GM12878 (cell line): ENCODE measurements around the gene METTL2B. TPM values are rescaled to one million over a fixed set of nuclear protein-coding genes. Genes with fewer than 3 reads are reported as not detected.

Source experiments
- ATAC-seq: fragments of 200-7000 bp; cut with Tn5 transposase; 3 replicates; pipeline ENCODE4 v1.9.1; 2020; ENCODE audit warnings: mild to moderate bottlenecking, moderate library complexity
- BruUV-seq: library from RNA; stranded (reverse); fragments of 400-500 nt; replicated peaks from 2 replicates; lab custom pipeline; 2021; lab: Mats Ljungman, UMichigan
- CTCF ChIA-PET: fragments of 300-600 bp; sonication (Branson Sonifier 250); formaldehyde crosslinking; extraction: SDS; loops from one replicate; lab custom pipeline; 2021; ENCODE audit warnings: inconsistent platforms; lab: Yijun Ruan, JAX
- POLR2A ChIA-PET: fragments of 350-600 bp; formaldehyde crosslinking; extraction: SDS; loops from one replicate; lab custom pipeline; 2021; ENCODE audit warnings: inconsistent platforms; lab: Charles Lee
- RAD21 ChIA-PET: fragments of 300-600 bp; sonication (Branson Sonifier 250); formaldehyde crosslinking; loops from one replicate; lab custom pipeline; 2023; ENCODE audit warnings: antibody characterized with exemption; ENCODE audit not compliant: unreplicated experiment; lab: Charles Lee
- SMC1A ChIA-PET: fragments of 300-600 bp; sonication (Branson Sonifier 250); formaldehyde crosslinking; loops from one replicate; lab custom pipeline; 2023; ENCODE audit not compliant: unreplicated experiment, uncharacterized antibody; lab: Charles Lee
- DNase-seq: peaks from one replicate; pipeline ENCODE4 v3.0.0-alpha.2; 2011; ENCODE audit warnings: low read depth, low spot score
- FAIRE-seq: peaks from 3 replicates; lab custom pipeline; 2011; peaks lifted over from hg19 to GRCh38; lab: Jason Lieb, UNC
- H2AFZ ChIP-seq: 2 replicates; pipeline ENCODE4 v1.6.0; 2011; ENCODE audit warnings: low read depth, low read length, control low read depth; ENCODE audit not compliant: control insufficient read depth
- H3K27ac ChIP-seq: 2 replicates; pipeline ENCODE4 v1.5.1; 2011; ENCODE audit warnings: control low read depth; ENCODE audit not compliant: control insufficient read depth, insufficient read depth
- H3K27me3 ChIP-seq, 2 experiments: replicated peaks in 1 of 2; 2 replicates each; pipeline versions ENCODE4 v1.6.0 to v1.6.1; 2011; ENCODE audit warnings: low read length in 1 of 2; ENCODE audit not compliant: control insufficient read depth in 2 of 2, insufficient read depth in 2 of 2
- H3K36me3 ChIP-seq, 2 experiments: 2 replicates each; pipeline ENCODE4 v1.5.1; 2011; ENCODE audit warnings: low read length in 1 of 2; ENCODE audit not compliant: control insufficient read depth in 2 of 2, insufficient read depth in 2 of 2
- H3K4me1 ChIP-seq: 2 replicates; pipeline ENCODE4 v1.6.1; 2011; ENCODE audit warnings: mild to moderate bottlenecking, low read length, moderate library complexity, mixed read lengths; ENCODE audit not compliant: control insufficient read depth, insufficient read depth
- H3K4me2 ChIP-seq: 2 replicates; pipeline ENCODE4 v1.6.0; 2011; ENCODE audit warnings: control low read depth; ENCODE audit not compliant: control insufficient read depth, insufficient read depth
- H3K4me3 ChIP-seq: fragments of 200-600 bp; sonication (generic); 2 replicates; pipeline ENCODE4 v1.5.1; 2016
- H3K79me2 ChIP-seq: 2 replicates; pipeline ENCODE4 v1.6.0; 2011; ENCODE audit warnings: low read length; ENCODE audit not compliant: control insufficient read depth, insufficient read depth
- H3K9ac ChIP-seq: 2 replicates; pipeline ENCODE4 v1.8.0; 2011; ENCODE audit warnings: low read length, control low read depth, mixed read lengths; ENCODE audit not compliant: control insufficient read depth, insufficient read depth
- H3K9me3 ChIP-seq: replicated peaks from 3 replicates; pipeline ENCODE4 v1.5.1; 2011; ENCODE audit warnings: mild to moderate bottlenecking, low read length; ENCODE audit not compliant: control insufficient read depth, insufficient read depth
- H4K20me1 ChIP-seq: 2 replicates; pipeline ENCODE4 v1.6.0; 2011; ENCODE audit not compliant: control insufficient read depth, insufficient read depth
- BACH1 ChIP-seq: fragments of 450-650 bp; IDR thresholded peaks from 2 replicates; pipeline ENCODE4 v1.6.1; 2017; ENCODE audit warnings: mild to moderate bottlenecking, borderline replicate concordance
- EP300 ChIP-seq, 2 experiments: fragments of 150-350 bp in 1 of 2; IDR thresholded peaks; 2 replicates each; pipeline ENCODE4 v1.6.1; 2011 to 2012; ENCODE audit warnings: low read depth in 2 of 2, low read length in 2 of 2, borderline replicate concordance in 1 of 2, improper control_type of control experiment in 1 of 2, inconsistent platforms in 1 of 2; ENCODE audit not compliant: control insufficient read depth in 1 of 2
- FOXM1 ChIP-seq: IDR thresholded peaks from 2 replicates; pipeline ENCODE4 v1.6.1; 2012; ENCODE audit warnings: low read depth, mild to moderate bottlenecking, inconsistent platforms, low read length, moderate library complexity
- HDAC6 ChIP-seq: fragments of 200-600 bp; sonication (generic); IDR thresholded peaks from one replicate; pipeline ENCODE4 v1.8.0; 2017; ENCODE audit warnings: antibody characterized with exemption; ENCODE audit not compliant: unreplicated experiment
- JUND ChIP-seq: IDR thresholded peaks from 2 replicates; pipeline ENCODE4 v1.6.1; 2012; ENCODE audit warnings: low read depth, mild to moderate bottlenecking, low read length, improper control_type of control experiment, moderate library complexity
- KDM1A ChIP-seq: fragments of 200-600 bp; sonication (generic); IDR thresholded peaks from 2 replicates; pipeline ENCODE4 v1.6.1; 2016; ENCODE audit warnings: borderline replicate concordance
- MTA3 ChIP-seq: IDR thresholded peaks from 2 replicates; pipeline ENCODE4 v1.6.1; 2012; ENCODE audit warnings: low read length, inconsistent platforms, borderline replicate concordance
- NFXL1 ChIP-seq: fragments of 450-650 bp; IDR thresholded peaks from 2 replicates; pipeline ENCODE4 v1.6.1; 2017; ENCODE audit warnings: antibody characterized with exemption, mild to moderate bottlenecking, borderline replicate concordance
- POLR2AphosphoS2 ChIP-seq: IDR thresholded peaks from 2 replicates; pipeline ENCODE4 v1.6.1; 2011; ENCODE audit warnings: low read depth, mild to moderate bottlenecking, low read length, improper control_type of control experiment, moderate library complexity
- SREBF1 ChIP-seq: IDR thresholded peaks from 2 replicates; pipeline ENCODE4 v1.6.1; 2012; ENCODE audit warnings: mild to moderate bottlenecking, low read length
- SREBF2 ChIP-seq: IDR thresholded peaks from 2 replicates; pipeline ENCODE4 v1.6.1; 2012; ENCODE audit warnings: mild to moderate bottlenecking, low read length
- SUZ12 ChIP-seq: fragments of 200-600 bp; sonication (generic); IDR thresholded peaks from one replicate; pipeline ENCODE4 v1.6.1; 2018; ENCODE audit warnings: antibody characterized with exemption, mild to moderate bottlenecking; ENCODE audit not compliant: unreplicated experiment
- TBL1XR1 ChIP-seq: IDR thresholded peaks from 2 replicates; pipeline ENCODE4 v1.6.1; 2012; ENCODE audit warnings: low read depth, low read length, improper control_type of control experiment
- WGBS: methylation state at CpG from one replicate; pipeline ENCODE4 v1.1.6; 2016; ENCODE audit warnings: low lambda C conversion rate; ENCODE audit not compliant: insufficient replicate concordance, insufficient coverage; ENCODE audit errors: missing lambda C conversion rate; 5-methylcytosine and 5-hydroxymethylcytosine counted together
- in situ Hi-C: fragments of 300-500 bp; cut with MboI; formaldehyde crosslinking; loops from 9 replicates; pipeline ENCODE4 v1.14.3; 2018; ENCODE audit warnings: mixed read lengths
- intact Hi-C: fragments of 100-400 bp; cut with micrococcal nuclease; formaldehyde crosslinking; loops from one replicate; pipeline ENCODE4 v1.14.2; 2022; ENCODE audit not compliant: unreplicated experiment
- polyA plus RNA-seq, 11 experiments: library from polyadenylated mRNA; depleted of rRNA in 4 of 11; unstranded in 6 of 11; stranded (reverse) in 5 of 11; fragments of >200 nt; fragmentation: Nextera tagmentation in 4 of 11; fragmentation: Illumina TruSeq in 1 of 11; extraction: Ambion mirVana in 4 of 11; extraction: Trizol in 1 of 11; gene quantifications; 1 replicate in 1 of 11; 2 replicates in 10 of 11; pipeline versions ENCODE4 v1.2.1 to v1.2.3, GENCODE V29; 2011 to 2016; ENCODE audit warnings: inconsistent platforms in 2 of 11, missing spikeins in 2 of 11, low read depth in 1 of 11
- total RNA-seq, 4 experiments: library from RNA; depleted of rRNA in 3 of 4; stranded (reverse); fragments of >200 nt in 3 of 4; fragmentation: Illumina TruSeq in 1 of 4; extraction: Trizol in 1 of 4; gene quantifications; 2 replicates each; pipeline versions ENCODE4 v1.2.1 to v1.2.3, GENCODE V29; 2013 to 2021
- TF ChIP-seq, protein P1 (sequence below): fragments of 450-650 bp; IDR thresholded peaks from 2 replicates; pipeline ENCODE4 v1.6.1; 2017; ENCODE audit warnings: mild to moderate bottlenecking, moderate library complexity
- TF ChIP-seq, protein P2 (sequence below): fragments of 450-650 bp; IDR thresholded peaks from 2 replicates; pipeline ENCODE4 v1.6.1; 2014; ENCODE audit warnings: mild to moderate bottlenecking
- TF ChIP-seq, protein P3 (sequence below): IDR thresholded peaks from 2 replicates; pipeline ENCODE4 v1.6.1; 2011; ENCODE audit warnings: borderline replicate concordance, low read depth, mild to moderate bottlenecking, moderate library complexity, mixed read lengths, low read length; ENCODE audit not compliant: insufficient read depth; ENCODE audit errors: extremely low read length
- TF ChIP-seq, protein P4 (sequence below): fragments of 150-350 bp; IDR thresholded peaks from 2 replicates; pipeline ENCODE4 v1.6.1; 2014; ENCODE audit warnings: mild to moderate bottlenecking, low read depth, low read length

METTL2B gene
- total and polyA plus RNA-seq, 10 of the 15 experiments (the other 5 are each of a cell fraction or from before 2014, with no cell fraction given) = 18.9 to 48.4 (median 37.3) TPM

DNA sequence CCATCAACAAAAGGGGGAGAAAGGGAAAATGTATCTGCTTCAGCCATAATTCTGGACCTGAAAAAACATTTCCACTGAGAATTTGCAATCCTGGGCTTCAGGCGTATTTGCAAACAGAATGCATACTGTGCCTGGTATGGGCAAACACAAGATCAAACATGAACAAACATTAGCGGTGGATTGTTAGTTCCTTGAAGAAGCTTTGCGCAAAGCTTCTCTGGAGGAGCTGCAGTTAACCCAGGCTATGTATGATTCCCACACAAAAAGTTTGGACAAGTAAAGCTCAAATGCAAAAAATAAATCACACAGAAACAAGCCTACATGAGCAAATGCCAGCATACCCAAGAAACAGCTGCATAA, 41.2 kb upstream of the METTL2B start:
- no peak for FAIRE-seq
- in situ Hi-C loops = no loop called here
- H3K4me2 ChIP-seq = no peak overlapping the region

More for the DNA sequence above, 41.2 kb upstream of the METTL2B start:
- ChIA-PET POLR2A (interaction anchor here (0.6 to 3.7 kb wide), 4 partner anchors 9 to 26 kb away, joined by 4 to 31 read pairs (median 6); partner anchors contain the start of gene HILPDA), SMC1A (interaction anchor here (0.7 to 14.8 kb wide), 8 partner anchors 8 to 245 kb away, joined by 3 to 296 read pairs (median 4); partner anchors contain the start of gene HILPDA), RAD21 (interaction anchor here (1.2 to 2.0 kb wide), 7 partner anchors 9 to 31 kb away, joined by 4 to 15 read pairs (median 7); partner anchors contain the start of gene HILPDA), CTCF (interaction anchor here (0.6 to 16.0 kb wide), 9 partner anchors 8 to 48 kb away, joined by 3 to 463 read pairs (median 6); partner anchors contain the start of gene HILPDA)
- TF ChIP-seq MTA3 (no peak), KDM1A (no peak), POLR2AphosphoS2 (no peak), BACH1 (no peak), HDAC6 (no peak), NFXL1 (no peak), SREBF2 (no peak), FOXM1 (no peak), TBL1XR1 (no peak), SUZ12 (no peak), SREBF1 (no peak), EP300 (IDR thresholded peaks at IDR 0.05; ENCODE audit: borderline replicate concordance in 1 of 2, control insufficient read depth in 1 of 2, low read depth in 2 of 2, low read length in 2 of 2) (no peak), JUND (no peak)
- TF ChIP-seq, protein P1, sequence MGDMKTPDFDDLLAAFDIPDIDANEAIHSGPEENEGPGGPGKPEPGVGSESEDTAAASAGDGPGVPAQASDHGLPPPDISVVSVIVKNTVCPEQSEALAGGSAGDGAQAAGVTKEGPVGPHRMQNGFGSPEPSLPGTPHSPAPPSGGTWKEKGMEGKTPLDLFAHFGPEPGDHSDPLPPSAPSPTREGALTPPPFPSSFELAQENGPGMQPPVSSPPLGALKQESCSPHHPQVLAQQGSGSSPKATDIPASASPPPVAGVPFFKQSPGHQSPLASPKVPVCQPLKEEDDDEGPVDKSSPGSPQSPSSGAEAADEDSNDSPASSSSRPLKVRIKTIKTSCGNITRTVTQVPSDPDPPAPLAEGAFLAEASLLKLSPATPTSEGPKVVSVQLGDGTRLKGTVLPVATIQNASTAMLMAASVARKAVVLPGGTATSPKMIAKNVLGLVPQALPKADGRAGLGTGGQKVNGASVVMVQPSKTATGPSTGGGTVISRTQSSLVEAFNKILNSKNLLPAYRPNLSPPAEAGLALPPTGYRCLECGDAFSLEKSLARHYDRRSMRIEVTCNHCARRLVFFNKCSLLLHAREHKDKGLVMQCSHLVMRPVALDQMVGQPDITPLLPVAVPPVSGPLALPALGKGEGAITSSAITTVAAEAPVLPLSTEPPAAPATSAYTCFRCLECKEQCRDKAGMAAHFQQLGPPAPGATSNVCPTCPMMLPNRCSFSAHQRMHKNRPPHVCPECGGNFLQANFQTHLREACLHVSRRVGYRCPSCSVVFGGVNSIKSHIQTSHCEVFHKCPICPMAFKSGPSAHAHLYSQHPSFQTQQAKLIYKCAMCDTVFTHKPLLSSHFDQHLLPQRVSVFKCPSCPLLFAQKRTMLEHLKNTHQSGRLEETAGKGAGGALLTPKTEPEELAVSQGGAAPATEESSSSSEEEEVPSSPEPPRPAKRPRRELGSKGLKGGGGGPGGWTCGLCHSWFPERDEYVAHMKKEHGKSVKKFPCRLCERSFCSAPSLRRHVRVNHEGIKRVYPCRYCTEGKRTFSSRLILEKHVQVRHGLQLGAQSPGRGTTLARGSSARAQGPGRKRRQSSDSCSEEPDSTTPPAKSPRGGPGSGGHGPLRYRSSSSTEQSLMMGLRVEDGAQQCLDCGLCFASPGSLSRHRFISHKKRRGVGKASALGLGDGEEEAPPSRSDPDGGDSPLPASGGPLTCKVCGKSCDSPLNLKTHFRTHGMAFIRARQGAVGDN = no peak
- TF ChIP-seq, protein P2, sequence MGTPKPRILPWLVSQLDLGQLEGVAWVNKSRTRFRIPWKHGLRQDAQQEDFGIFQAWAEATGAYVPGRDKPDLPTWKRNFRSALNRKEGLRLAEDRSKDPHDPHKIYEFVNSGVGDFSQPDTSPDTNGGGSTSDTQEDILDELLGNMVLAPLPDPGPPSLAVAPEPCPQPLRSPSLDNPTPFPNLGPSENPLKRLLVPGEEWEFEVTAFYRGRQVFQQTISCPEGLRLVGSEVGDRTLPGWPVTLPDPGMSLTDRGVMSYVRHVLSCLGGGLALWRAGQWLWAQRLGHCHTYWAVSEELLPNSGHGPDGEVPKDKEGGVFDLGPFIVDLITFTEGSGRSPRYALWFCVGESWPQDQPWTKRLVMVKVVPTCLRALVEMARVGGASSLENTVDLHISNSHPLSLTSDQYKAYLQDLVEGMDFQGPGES = no peak
- TF ChIP-seq, protein P3, sequence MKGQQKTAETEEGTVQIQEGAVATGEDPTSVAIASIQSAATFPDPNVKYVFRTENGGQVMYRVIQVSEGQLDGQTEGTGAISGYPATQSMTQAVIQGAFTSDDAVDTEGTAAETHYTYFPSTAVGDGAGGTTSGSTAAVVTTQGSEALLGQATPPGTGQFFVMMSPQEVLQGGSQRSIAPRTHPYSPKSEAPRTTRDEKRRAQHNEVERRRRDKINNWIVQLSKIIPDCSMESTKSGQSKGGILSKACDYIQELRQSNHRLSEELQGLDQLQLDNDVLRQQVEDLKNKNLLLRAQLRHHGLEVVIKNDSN = no peak
- TF ChIP-seq, protein P4, sequence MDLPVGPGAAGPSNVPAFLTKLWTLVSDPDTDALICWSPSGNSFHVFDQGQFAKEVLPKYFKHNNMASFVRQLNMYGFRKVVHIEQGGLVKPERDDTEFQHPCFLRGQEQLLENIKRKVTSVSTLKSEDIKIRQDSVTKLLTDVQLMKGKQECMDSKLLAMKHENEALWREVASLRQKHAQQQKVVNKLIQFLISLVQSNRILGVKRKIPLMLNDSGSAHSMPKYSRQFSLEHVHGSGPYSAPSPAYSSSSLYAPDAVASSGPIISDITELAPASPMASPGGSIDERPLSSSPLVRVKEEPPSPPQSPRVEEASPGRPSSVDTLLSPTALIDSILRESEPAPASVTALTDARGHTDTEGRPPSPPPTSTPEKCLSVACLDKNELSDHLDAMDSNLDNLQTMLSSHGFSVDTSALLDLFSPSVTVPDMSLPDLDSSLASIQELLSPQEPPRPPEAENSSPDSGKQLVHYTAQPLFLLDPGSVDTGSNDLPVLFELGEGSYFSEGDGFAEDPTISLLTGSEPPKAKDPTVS = no peak
- no TSS peak for BruUV-seq
- Histone ChIP-seq H3K27ac (no peak overlapping the region), H3K4me1 (peaks cover 4% of the 10 kb centered on the region), H4K20me1 (no peaks in the 10 kb centered on the region), H3K27me3 (no peaks in the 10 kb centered on the region), H2AFZ (no peak overlapping the region), H3K4me3 (no peak overlapping the region), H3K9me3 (no peaks in the 10 kb centered on the region; the same call in 1 of the 3 replicates), H3K79me2 (no peaks in the 10 kb centered on the region), H3K36me3 (no peaks in the 10 kb centered on the region), H3K9ac (no peak overlapping the region)
- ATAC-seq (no peak), DNase-seq (no peak)
- WGBS = 87% methylated on average over 3 of the region's 3 CpGs
- intact Hi-C loops = no loop called here
